GM12878 (cell line): ENCODE data around the gene GARNL3. TPM values are rescaled to one million over a fixed set of nuclear protein-coding genes. Genes with fewer than 3 reads are reported as not detected.

Experiments
- ATAC-seq: fragments of 200-7000 bp; cut with Tn5 transposase; 3 replicates; pipeline ENCODE4 v1.9.1; 2020; ENCODE audit warnings: mild to moderate bottlenecking, moderate library complexity
- Bru-seq: library from RNA; stranded (reverse); fragments of 400-500 nt; gene quantifications from one replicate; lab custom pipeline; 2021; lab: Mats Ljungman, UMichigan
- BruChase-seq, 2 experiments: library from RNA; stranded (reverse); fragments of 400-500 nt; gene quantifications; one replicate each; lab custom pipeline; 2021; lab: Mats Ljungman, UMichigan
- BruUV-seq: library from RNA; stranded (reverse); fragments of 400-500 nt; replicated peaks from 2 replicates; lab custom pipeline; 2021; lab: Mats Ljungman, UMichigan
- CTCF ChIA-PET: fragments of 300-600 bp; sonication (Branson Sonifier 250); formaldehyde crosslinking; extraction: SDS; loops from one replicate; lab custom pipeline; 2021; ENCODE audit warnings: inconsistent platforms; lab: Yijun Ruan, JAX
- POLR2A ChIA-PET: fragments of 350-600 bp; formaldehyde crosslinking; extraction: SDS; loops from one replicate; lab custom pipeline; 2021; ENCODE audit warnings: inconsistent platforms; lab: Charles Lee
- RAD21 ChIA-PET: fragments of 300-600 bp; sonication (Branson Sonifier 250); formaldehyde crosslinking; loops from one replicate; lab custom pipeline; 2023; ENCODE audit warnings: antibody characterized with exemption; ENCODE audit not compliant: unreplicated experiment; lab: Charles Lee
- SMC1A ChIA-PET: fragments of 300-600 bp; sonication (Branson Sonifier 250); formaldehyde crosslinking; loops from one replicate; lab custom pipeline; 2023; ENCODE audit not compliant: unreplicated experiment, uncharacterized antibody; lab: Charles Lee
- DNase-seq: peaks from one replicate; pipeline ENCODE4 v3.0.0-alpha.2; 2011; ENCODE audit warnings: low read depth, low spot score
- FAIRE-seq: peaks from 3 replicates; lab custom pipeline; 2011; peaks lifted over from hg19 to GRCh38; lab: Jason Lieb, UNC
- H2AFZ ChIP-seq: 2 replicates; pipeline ENCODE4 v1.6.0; 2011; ENCODE audit warnings: low read depth, low read length, control low read depth; ENCODE audit not compliant: control insufficient read depth
- H3K27ac ChIP-seq: 2 replicates; pipeline ENCODE4 v1.5.1; 2011; ENCODE audit warnings: control low read depth; ENCODE audit not compliant: control insufficient read depth, insufficient read depth
- H3K27me3 ChIP-seq, 2 experiments: replicated peaks in 1 of 2; 2 replicates each; pipeline versions ENCODE4 v1.6.0 to v1.6.1; 2011; ENCODE audit warnings: low read length in 1 of 2; ENCODE audit not compliant: control insufficient read depth in 2 of 2, insufficient read depth in 2 of 2
- H3K36me3 ChIP-seq, 2 experiments: 2 replicates each; pipeline ENCODE4 v1.5.1; 2011; ENCODE audit warnings: low read length in 1 of 2; ENCODE audit not compliant: control insufficient read depth in 2 of 2, insufficient read depth in 2 of 2
- H3K4me1 ChIP-seq: 2 replicates; pipeline ENCODE4 v1.6.1; 2011; ENCODE audit warnings: mild to moderate bottlenecking, low read length, moderate library complexity, mixed read lengths; ENCODE audit not compliant: control insufficient read depth, insufficient read depth
- H3K4me2 ChIP-seq: 2 replicates; pipeline ENCODE4 v1.6.0; 2011; ENCODE audit warnings: control low read depth; ENCODE audit not compliant: control insufficient read depth, insufficient read depth
- H3K4me3 ChIP-seq: fragments of 200-600 bp; sonication (generic); 2 replicates; pipeline ENCODE4 v1.5.1; 2016
- H3K79me2 ChIP-seq: 2 replicates; pipeline ENCODE4 v1.6.0; 2011; ENCODE audit warnings: low read length; ENCODE audit not compliant: control insufficient read depth, insufficient read depth
- H3K9ac ChIP-seq: 2 replicates; pipeline ENCODE4 v1.8.0; 2011; ENCODE audit warnings: low read length, control low read depth, mixed read lengths; ENCODE audit not compliant: control insufficient read depth, insufficient read depth
- H3K9me3 ChIP-seq: replicated peaks from 3 replicates; pipeline ENCODE4 v1.5.1; 2011; ENCODE audit warnings: mild to moderate bottlenecking, low read length; ENCODE audit not compliant: control insufficient read depth, insufficient read depth
- H4K20me1 ChIP-seq: 2 replicates; pipeline ENCODE4 v1.6.0; 2011; ENCODE audit not compliant: control insufficient read depth, insufficient read depth
- ASH2L ChIP-seq: fragments of 300-600, 200-600 bp; sonication (generic); IDR thresholded peaks from 2 replicates; pipeline ENCODE4 v1.6.1; 2017; ENCODE audit warnings: low read depth, mild to moderate bottlenecking, borderline replicate concordance
- CHD2 ChIP-seq: IDR thresholded peaks from 2 replicates; pipeline ENCODE4 v1.6.1; 2011; ENCODE audit warnings: low read depth, low read length, improper control_type of control experiment, borderline replicate concordance
- EED ChIP-seq: sonication (generic); IDR thresholded peaks from 2 replicates; pipeline ENCODE4 v1.6.1; 2016; ENCODE audit warnings: antibody characterized with exemption, low read depth
- EGR1 ChIP-seq, 2 experiments: IDR thresholded peaks; 1 replicate in 1 of 2; 2 replicates in 1 of 2; pipeline ENCODE4 v1.6.1; 2011 to 2012; ENCODE audit warnings: low read depth in 2 of 2, low read length in 2 of 2, borderline replicate concordance in 1 of 2, mild to moderate bottlenecking in 1 of 2, moderate library complexity in 1 of 2
- MAX ChIP-seq: IDR thresholded peaks from 2 replicates; pipeline ENCODE4 v1.6.1; 2012; ENCODE audit warnings: low read depth, low read length, improper control_type of control experiment
- MTA3 ChIP-seq: IDR thresholded peaks from 2 replicates; pipeline ENCODE4 v1.6.1; 2012; ENCODE audit warnings: low read length, inconsistent platforms, borderline replicate concordance
- NFIC ChIP-seq: IDR thresholded peaks from 2 replicates; pipeline ENCODE4 v1.6.1; 2012; ENCODE audit warnings: low read depth, mild to moderate bottlenecking, inconsistent platforms, low read length, moderate library complexity
- RFX5 ChIP-seq: IDR thresholded peaks from 2 replicates; pipeline ENCODE4 v1.6.1; 2011; ENCODE audit warnings: low read depth, low read length, improper control_type of control experiment
- SMAD5 ChIP-seq: IDR thresholded peaks from 2 replicates; pipeline ENCODE4 v1.6.1; 2016; ENCODE audit warnings: antibody characterized with exemption, low read depth
- WGBS: methylation state at CpG from one replicate; pipeline ENCODE4 v1.1.6; 2016; ENCODE audit warnings: low lambda C conversion rate; ENCODE audit not compliant: insufficient replicate concordance, insufficient coverage; ENCODE audit errors: missing lambda C conversion rate; 5-methylcytosine and 5-hydroxymethylcytosine counted together
- in situ Hi-C: fragments of 300-500 bp; cut with MboI; formaldehyde crosslinking; loops from 9 replicates; pipeline ENCODE4 v1.14.3; 2018; ENCODE audit warnings: mixed read lengths
- intact Hi-C: fragments of 100-400 bp; cut with micrococcal nuclease; formaldehyde crosslinking; loops from one replicate; pipeline ENCODE4 v1.14.2; 2022; ENCODE audit not compliant: unreplicated experiment
- long read RNA-seq, 2 experiments: library from polyadenylated mRNA; unstranded; transcript quantifications; one replicate each; pipeline ENCODE4 v2.0.0, GENCODE V29; 2019 to 2020
- polyA minus RNA-seq, 3 experiments: library from RNA; depleted of rRNA, polyadenylated mRNA; stranded (reverse); fragments of >200 nt; gene quantifications; 2 replicates each; pipeline ENCODE4 v1.2.3, GENCODE V29; 2011
- polyA plus RNA-seq, 11 experiments: library from polyadenylated mRNA; depleted of rRNA in 4 of 11; unstranded in 6 of 11; stranded (reverse) in 5 of 11; fragments of >200 nt; fragmentation: Nextera tagmentation in 4 of 11; fragmentation: Illumina TruSeq in 1 of 11; extraction: Ambion mirVana in 4 of 11; extraction: Trizol in 1 of 11; gene quantifications; 1 replicate in 1 of 11; 2 replicates in 10 of 11; pipeline versions ENCODE4 v1.2.1 to v1.2.3, GENCODE V29; 2011 to 2016; ENCODE audit warnings: inconsistent platforms in 2 of 11, missing spikeins in 2 of 11, low read depth in 1 of 11
- total RNA-seq, 4 experiments: library from RNA; depleted of rRNA in 3 of 4; stranded (reverse); fragments of >200 nt in 3 of 4; fragmentation: Illumina TruSeq in 1 of 4; extraction: Trizol in 1 of 4; gene quantifications; 2 replicates each; pipeline versions ENCODE4 v1.2.1 to v1.2.3, GENCODE V29; 2013 to 2021

GARNL3 gene
- total RNA-seq (2013; cell fraction: nucleolus; rRNA removed), result 59.4 and 67.2 TPM in 2 replicates
- total RNA-seq (2014; rRNA removed), result 8.2 and 9.3 TPM in 2 replicates
- 7.1 and 7.2 TPM in 2 replicates for total RNA-seq (2014; rRNA removed; fragmentation: Illumina TruSeq; extraction: Trizol)
- total RNA-seq (2021), result 9.4 and 9.8 TPM in 2 replicates
- 5.1 TPM for polyA plus RNA-seq (2011; ENCODE audit: low read depth)
- 1.8 and 2.2 TPM in 2 replicates for polyA plus RNA-seq (2011; rRNA removed)
- 0.89 and 1.2 TPM in 2 replicates for polyA plus RNA-seq (2011; cell fraction: cytosol; rRNA removed)
- polyA plus RNA-seq (2011; cell fraction: nucleus; rRNA removed), result 7.3 and 8.8 TPM in 2 replicates
- 4.1 and 4.6 TPM in 2 replicates for polyA plus RNA-seq (2012)
- polyA plus RNA-seq (2014; fragmentation: Illumina TruSeq; extraction: Trizol), result 6.9 and 7.6 TPM in 2 replicates
- polyA plus RNA-seq (2014; fragmentation: Nextera tagmentation; extraction: Ambion mirVana), result 1 to 10 TPM in 1 of 2 experiments, under 1 TPM in 1; 0.89 to 1.3 TPM
- polyA plus RNA-seq (2014; rRNA removed), result 12.0 and 13.2 TPM in 2 replicates
- 1 to 10 TPM; 4.9 to 5.6 TPM for polyA plus RNA-seq (2016; fragmentation: Nextera tagmentation; extraction: Ambion mirVana)
- 2.0 and 4.9 TPM in 2 replicates for polyA minus RNA-seq (2011; rRNA and poly(A)+ RNA removed)
- polyA minus RNA-seq (2011; cell fraction: cytosol; rRNA and poly(A)+ RNA removed), result 0.21 TPM in 1 of 2 replicates, not detected in the other
- 2.3 and 5.5 TPM in 2 replicates for polyA minus RNA-seq (2011; cell fraction: nucleus; rRNA and poly(A)+ RNA removed)
- Bru-seq, nascent RNA, result percentile 47 among the genes with signal in this experiment
- percentile 46 among the genes with signal in this experiment for BruChase-seq, experiment 1, labeled RNA remaining after a 6-hour chase
- percentile 47 among the genes with signal in this experiment for BruChase-seq, experiment 2, labeled RNA remaining after a 2-hour chase
- long read RNA-seq, experiment 1, partial matches to known transcripts, result 0 of 1 reads
- long read RNA-seq, experiment 1, other reads (novel, unspliced or antisense), result 1 of 1 reads
- long read RNA-seq, experiment 2, partial matches to known transcripts, result 0 of 3 reads
- long read RNA-seq, experiment 2, other reads (novel, unspliced or antisense), result 3 of 3 reads

- ChIA-PET SMC1A (no interaction called here), POLR2A (interaction anchor here (0.6 kb wide), 1 partner anchor 27 kb away, joined by 3 read pairs; no protein-coding TSS in a partner anchor), RAD21 (no interaction called here), CTCF (interaction anchor here (0.9 to 1.4 kb wide), 2 partner anchors 9 to 11 kb away, joined by 3 to 4 read pairs; no protein-coding TSS in a partner anchor)
- no peak for ATAC-seq
- no peak for TF ChIP-seq MTA3
- no peak for TF ChIP-seq NFIC
- no peak for TF ChIP-seq RFX5
- no peak for TF ChIP-seq CHD2
- no peak for TF ChIP-seq SMAD5
- TF ChIP-seq ASH2L, result no peak
- TF ChIP-seq MAX, result no peak
- no peak for TF ChIP-seq EGR1 (IDR thresholded peaks at IDR 0.05; ENCODE audit: borderline replicate concordance in 1 of 2, low read depth in 2 of 2, low read length in 2 of 2)
- no peak for TF ChIP-seq EED
- no peak for FAIRE-seq
- no TSS peak for BruUV-seq
- no peaks in the 10 kb centered on the region for H4K20me1 ChIP-seq
- no peak for DNase-seq
- no peaks in the 10 kb centered on the region for H3K27me3 ChIP-seq
- H3K9ac ChIP-seq, result no peak within 1 kb of the TSS
- no peaks in the 10 kb centered on the region for H3K79me2 ChIP-seq
- no peak within 1 kb of the TSS for H3K27ac ChIP-seq
- H3K9me3 ChIP-seq, result no peaks in the 10 kb centered on the region
- H3K36me3 ChIP-seq, result no peaks in the 10 kb centered on the region
- intact Hi-C loops, result no loop called here
- in situ Hi-C loops, result no loop called here
- no peak within 1 kb of the TSS for H3K4me3 ChIP-seq
- H2AFZ ChIP-seq, result no peak within 1 kb of the TSS
- peaks cover 17% of the 10 kb centered on the region for H3K4me1 ChIP-seq
- WGBS, result 80% methylated on average over 8 of the region's 8 CpGs
- no peak within 1 kb of the TSS for H3K4me2 ChIP-seq
These were observed at the start of gene GARNL3 for GRCh38 chr9:127264462-127265219. Gene GARNL3, plus strand, starts transcription at chr9:127264774. Its CDS starts 104 bp downstream, at chr9:127264878.
